NB4 (cell line): ENCODE data around the gene SYNGR4.
A peak's percentile ranks its signal among the peaks of the same experiment; 100 is the strongest.
"Not testable (repeated sequence)": the region's sequence is repeated elsewhere in the genome, so short reads cannot be mapped to it uniquely, and the experiment has no call there.

Experiments used
- DNase-seq: peaks from one replicate; pipeline ENCODE4 v3.0.0; 2010; ENCODE audit warnings: low read depth
- H3K4me3 ChIP-seq: one replicate; pipeline ENCODE4 v1.5.1; 2011; ENCODE audit warnings: mild to moderate bottlenecking, low read depth, low read length, moderate library complexity
- CTCF ChIP-seq: IDR thresholded peaks from one replicate; pipeline ENCODE4 v1.5.1; 2012; ENCODE audit warnings: low read depth, low read length
- MAX ChIP-seq: IDR thresholded peaks from 2 replicates; pipeline ENCODE4 v1.6.1; 2011; ENCODE audit warnings: low read depth, low read length
- MYC ChIP-seq: IDR thresholded peaks from 2 replicates; pipeline ENCODE4 v1.6.1; 2011; ENCODE audit warnings: low read depth, low read length
- POLR2A ChIP-seq: IDR thresholded peaks from 2 replicates; pipeline ENCODE4 v1.6.1; 2011; ENCODE audit warnings: mild to moderate bottlenecking; ENCODE audit not compliant: insufficient read length; ENCODE audit errors: extremely low read depth

SYNGR4 gene, protein sequence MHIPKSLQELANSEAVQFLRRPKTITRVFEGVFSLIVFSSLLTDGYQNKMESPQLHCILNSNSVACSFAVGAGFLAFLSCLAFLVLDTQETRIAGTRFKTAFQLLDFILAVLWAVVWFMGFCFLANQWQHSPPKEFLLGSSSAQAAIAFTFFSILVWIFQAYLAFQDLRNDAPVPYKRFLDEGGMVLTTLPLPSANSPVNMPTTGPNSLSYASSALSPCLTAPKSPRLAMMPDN

GRCh38 chr19:48363810-48364597, at the start of gene SYNGR4, which contains the start of gene TMEM143:
TSS of gene SYNGR4 (plus strand) at chr19:48364367. CDS start at chr19:48365843, 1,476 bp downstream.
TSS of gene TMEM143 (minus strand) at chr19:48363940. CDS start at chr19:48363920, 20 bp downstream.
- H3K4me3 ChIP-seq: peak within 1 kb of the TSS; percentile 79
- no peak for TF ChIP-seq MAX
- no peak for TF ChIP-seq MYC
- no peak for TF ChIP-seq CTCF
- no peak for TF ChIP-seq POLR2A
- peak; percentile 100 for DNase-seq

- no peak for DNase-seq
- no peak overlapping the region for H3K4me3 ChIP-seq
- TF ChIP-seq MYC (no peak), MAX (0 out of 2 replicates have a peak, but pooled peaks have one; percentile 13), CTCF (no peak), POLR2A (no peak)
These were observed 48.5 kb upstream of the SYNGR4 start for GRCh38 chr19:48315712-48316111.

- not testable (repeated sequence) for DNase-seq, H3K4me3 ChIP-seq
These were observed 46.5 kb upstream of the SYNGR4 start for GRCh38 chr19:48317708-48317960.

- H3K4me3 ChIP-seq: no peak overlapping the region
- no peak for DNase-seq
- no peak for TF ChIP-seq POLR2A
- TF ChIP-seq CTCF: no peak
- TF ChIP-seq MYC: no peak
- TF ChIP-seq MAX: no peak
These were observed 45.7 kb upstream of the SYNGR4 start for GRCh38 chr19:48318286-48318987.

GRCh38 chr19:48319647-48320541, 44.3 kb upstream of the SYNGR4 start:
- TF ChIP-seq CTCF (peak; percentile 100), MAX (no peak)
- peak; percentile 93 for DNase-seq
- H3K4me3 ChIP-seq: no peak overlapping the region

DNA sequence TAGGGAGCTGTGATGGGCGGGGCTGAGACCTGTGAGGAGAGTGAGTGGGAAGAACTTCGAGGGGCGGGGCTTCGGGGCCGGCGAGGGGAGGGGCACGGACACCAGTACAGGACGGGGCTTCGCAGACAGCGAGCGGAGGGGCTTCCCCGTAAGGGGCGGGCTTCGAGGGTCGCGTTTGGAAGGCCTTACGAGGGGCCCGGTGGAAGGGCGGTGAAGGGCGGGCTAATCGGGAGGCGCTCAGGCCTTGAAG, 42.9 kb upstream of the SYNGR4 start:
- TF ChIP-seq MAX (no peak), POLR2A (no peak), CTCF (no peak), MYC (no peak)
- DNase-seq: peak; percentile 100
- H3K4me3 ChIP-seq: peak overlapping the region; percentile 82
